Endothelial cell of umbilical vein (primary cell): ENCODE data around the gene NUDCD3. TPM values are rescaled to one million over a fixed set of nuclear protein-coding genes. Genes with fewer than 3 reads are reported as not detected.

ENCODE experiments used
- BruUV-seq: library from RNA; stranded (reverse); fragments of 400-500 nt; replicated peaks from 2 replicates; lab custom pipeline; 2021; lab: Mats Ljungman, UMichigan
- CTCF ChIA-PET: fragments of 300-600, 350-600 bp; sonication (Branson Sonifier 250); formaldehyde crosslinking; loops from one replicate; lab custom pipeline; 2021; ENCODE audit warnings: antibody characterized with exemption, inconsistent platforms; lab: Charles Lee
- POLR2A ChIA-PET: fragments of 300-600, 350-600 bp; sonication (Branson Sonifier 250); formaldehyde crosslinking; loops from one replicate; lab custom pipeline; 2021; ENCODE audit warnings: antibody characterized with exemption, inconsistent platforms; lab: Charles Lee
- DNase-seq: peaks from one replicate; pipeline ENCODE4 v3.0.0-alpha.2; 2011; ENCODE audit warnings: low read depth, low spot score
- FAIRE-seq: peaks from 2 replicates; lab custom pipeline; 2011; peaks lifted over from hg19 to GRCh38; lab: Jason Lieb, UNC
- H2AFZ ChIP-seq: 2 replicates; pipeline ENCODE4 v1.6.0; 2012; ENCODE audit warnings: low read depth, low read length, control low read depth, inconsistent platforms
- H3K27ac ChIP-seq: 2 replicates; pipeline ENCODE4 v1.5.1; 2011; ENCODE audit warnings: low read depth, mild to moderate bottlenecking, control low read depth, low read length, moderate library complexity; ENCODE audit not compliant: insufficient read depth
- H3K27me3 ChIP-seq, 2 experiments: 2 replicates each; pipeline versions ENCODE4 v1.6.0 to v1.6.1; 2011; ENCODE audit warnings: low read length in 2 of 2, mixed read lengths in 1 of 2; ENCODE audit not compliant: control insufficient read depth in 2 of 2, insufficient read depth in 2 of 2
- H3K36me3 ChIP-seq, 2 experiments: 2 replicates in 1 of 2; 3 replicates in 1 of 2; pipeline ENCODE4 v1.5.1; 2011; ENCODE audit warnings: low read length in 2 of 2, mild to moderate bottlenecking in 1 of 2, moderate library complexity in 1 of 2; ENCODE audit not compliant: control insufficient read depth in 2 of 2, insufficient read depth in 2 of 2; ENCODE audit errors: extremely low read depth in 1 of 2
- H3K4me1 ChIP-seq: 3 replicates; pipeline ENCODE4 v1.5.1; 2011; ENCODE audit warnings: mild to moderate bottlenecking, low read length; ENCODE audit not compliant: control insufficient read depth, insufficient read depth; ENCODE audit errors: extremely low read depth
- H3K4me2 ChIP-seq: 2 replicates; pipeline ENCODE4 v1.6.1; 2011; ENCODE audit warnings: low read length, control low read depth, mixed read lengths; ENCODE audit not compliant: insufficient read depth
- H3K4me3 ChIP-seq, 3 experiments: fragments of 200-600 bp in 1 of 3; sonication (generic), shearing (Covaris generic) in 1 of 3; replicated peaks in 1 of 3; 2 replicates each; pipeline ENCODE4 v1.5.1; 2011 to 2016; ENCODE audit warnings: control low read depth in 3 of 3, low read length in 3 of 3, mild to moderate bottlenecking in 2 of 3, inconsistent platforms in 1 of 3, low read depth in 1 of 3, moderate library complexity in 1 of 3; ENCODE audit not compliant: insufficient read depth in 1 of 3
- H3K79me2 ChIP-seq: 2 replicates; pipeline ENCODE4 v1.6.0; 2012; ENCODE audit warnings: low read length, inconsistent platforms; ENCODE audit not compliant: control insufficient read depth, insufficient read depth
- H3K9ac ChIP-seq: replicated peaks from 2 replicates; pipeline ENCODE3; 2011; ENCODE audit warnings: low read length, control low read depth; ENCODE audit not compliant: insufficient read depth; ENCODE audit errors: extremely low read depth
- H3K9me1 ChIP-seq: replicated peaks from 3 replicates; pipeline ENCODE4 v1.6.0; 2011; ENCODE audit warnings: mild to moderate bottlenecking, low read length; ENCODE audit not compliant: control insufficient read depth, insufficient read depth; ENCODE audit errors: extremely low read depth
- H3K9me3 ChIP-seq: replicated peaks from 2 replicates; pipeline ENCODE4 v1.5.1; 2012; ENCODE audit warnings: low read length, inconsistent platforms; ENCODE audit not compliant: control insufficient read depth, insufficient read depth
- H4K20me1 ChIP-seq: replicated peaks from 2 replicates; pipeline ENCODE3; 2011; ENCODE audit warnings: mild to moderate bottlenecking, low read length; ENCODE audit not compliant: control insufficient read depth, insufficient read depth; ENCODE audit errors: extremely low read depth
- CTCF ChIP-seq, 2 donors: IDR thresholded peaks; 1 replicate in 1 of 2; 2 replicates in 1 of 2; pipeline ENCODE4 v1.5.1; 2011; ENCODE audit warnings: low read length in 2 of 2, mild to moderate bottlenecking in 2 of 2, moderate library complexity in 2 of 2, control low read depth in 1 of 2, inconsistent platforms in 1 of 2, low read depth in 1 of 2; ENCODE audit not compliant: insufficient read depth in 1 of 2; ENCODE audit errors: extremely low read depth in 1 of 2
- EZH2 ChIP-seq: IDR thresholded peaks from 2 replicates; pipeline ENCODE4 v1.6.1; 2012; ENCODE audit warnings: borderline replicate concordance, low read depth, mild to moderate bottlenecking, moderate library complexity, low read length, inconsistent platforms; ENCODE audit not compliant: severe bottlenecking
- FOS ChIP-seq: IDR thresholded peaks from 2 replicates; pipeline ENCODE4 v1.6.1; 2011; ENCODE audit warnings: mild to moderate bottlenecking, low read length, moderate library complexity, borderline replicate concordance; ENCODE audit not compliant: insufficient read depth
- GATA2 ChIP-seq: IDR thresholded peaks from 2 replicates; pipeline ENCODE4 v1.7.0; 2011; ENCODE audit warnings: low read depth, mild to moderate bottlenecking, moderate library complexity, mixed read lengths, low read length; ENCODE audit not compliant: insufficient read length, insufficient read depth
- JUN ChIP-seq: IDR thresholded peaks from 2 replicates; pipeline ENCODE4 v1.6.1; 2011; ENCODE audit warnings: borderline replicate concordance, low read depth; ENCODE audit not compliant: insufficient read length, insufficient read depth
- MYC ChIP-seq: IDR thresholded peaks from one replicate; pipeline ENCODE4 v1.6.1; 2011; ENCODE audit warnings: mild to moderate bottlenecking, low read depth, low read length
- POLR2A ChIP-seq: IDR thresholded peaks from 2 replicates; pipeline ENCODE4 v1.6.1; 2012; ENCODE audit warnings: low read depth, mild to moderate bottlenecking, control low read depth, low read length
- POLR2AphosphoS5 ChIP-seq: IDR thresholded peaks from 2 replicates; pipeline ENCODE4 v1.6.1; 2012; ENCODE audit warnings: low read depth, mild to moderate bottlenecking, control low read depth, low read length, moderate library complexity; ENCODE audit not compliant: insufficient read depth
- dilution Hi-C: fragments of 300-500 bp; cut with MboI; formaldehyde crosslinking; loops from one replicate; pipeline ENCODE4 v1.15.0; 2019; ENCODE audit warnings: low sequenced_read_pairs; ENCODE audit not compliant: extremely low pct_ligation_motif_present
- intact Hi-C: fragments of 100-400 bp; cut with micrococcal nuclease; formaldehyde crosslinking; loops from one replicate; pipeline ENCODE4 v1.10.0; 2022
- polyA plus RNA-seq, 4 experiments: library from polyadenylated mRNA; depleted of rRNA in 3 of 4; stranded (reverse) in 3 of 4; unstranded in 1 of 4; fragments of >200 nt; gene quantifications; 2 replicates each; pipeline versions ENCODE4 v1.2.1 to v1.2.3, GENCODE V29; 2011 to 2012; ENCODE audit warnings: missing spikeins in 1 of 4
- total RNA-seq: library from RNA; stranded (reverse); gene quantifications from 2 replicates; pipeline ENCODE4 v1.2.3, GENCODE V29; 2021
- TF ChIP-seq, protein P1 (sequence below): IDR thresholded peaks from 2 replicates; pipeline ENCODE4 v1.6.1; 2011; ENCODE audit not compliant: insufficient read depth, insufficient read length

The NUDCD3 gene
- total and polyA plus RNA-seq, 2 donors (not counting 3 experiments of a cell fraction or from before 2014, with no cell fraction given): 50.6 to 137 TPM

DNA sequence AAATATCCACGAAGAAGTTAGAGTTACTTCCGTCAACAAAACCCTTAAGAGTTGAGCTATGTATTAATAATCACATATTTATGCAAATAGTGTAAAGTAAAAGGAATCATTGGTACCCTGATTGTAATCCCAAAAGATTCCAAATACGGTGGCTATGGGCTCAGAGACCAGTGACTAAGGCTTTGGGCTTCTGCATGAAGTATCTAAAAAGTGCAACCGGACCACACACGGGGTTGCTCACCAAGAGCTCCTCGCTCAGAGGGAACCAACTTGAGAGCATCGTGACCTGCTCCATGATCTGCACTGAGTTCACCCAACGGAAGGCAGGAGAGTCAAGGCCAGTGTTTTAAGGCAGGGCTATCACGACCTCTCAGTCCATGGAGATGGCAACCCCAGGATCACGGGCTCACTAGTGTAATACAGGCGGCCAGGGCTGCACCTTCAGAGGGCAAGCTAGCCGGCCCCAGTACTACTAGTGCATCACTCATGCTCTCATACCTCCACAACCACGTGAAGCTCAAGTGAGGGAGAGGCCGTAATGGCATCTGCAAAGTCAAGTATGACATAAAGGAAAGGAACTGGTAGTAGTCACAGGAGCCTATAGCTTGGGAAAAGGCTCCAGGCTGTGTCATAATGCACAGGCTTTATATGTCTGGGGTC is 87.9 kb downstream of the NUDCD3 start:
- BruUV-seq: no TSS peak
- Histone ChIP-seq H4K20me1 (no peaks in the 10 kb centered on the region), H3K27ac (no peak overlapping the region), H3K9me1 (no peaks in the 10 kb centered on the region), H3K9ac (no peak overlapping the region), H2AFZ (no peak overlapping the region), H3K4me3 (no peak overlapping the region), H3K79me2 (peaks cover 19% of the 10 kb centered on the region), H3K4me1 (peaks cover 24% of the 10 kb centered on the region), H3K9me3 (no peaks in the 10 kb centered on the region), H3K27me3 (no peaks in the 10 kb centered on the region), H3K4me2 (no peak overlapping the region), H3K36me3 (peaks cover 0 to 8% of the 10 kb centered on the region in 2 experiments)
- POLR2A ChIA-PET: no interaction called here
- DNase-seq (no peak), FAIRE-seq (no peak)
- dilution Hi-C loops (no loop called here), intact Hi-C loops (no loop called here)
- TF ChIP-seq, protein P1, sequence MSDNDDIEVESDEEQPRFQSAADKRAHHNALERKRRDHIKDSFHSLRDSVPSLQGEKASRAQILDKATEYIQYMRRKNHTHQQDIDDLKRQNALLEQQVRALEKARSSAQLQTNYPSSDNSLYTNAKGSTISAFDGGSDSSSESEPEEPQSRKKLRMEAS: no peak
- no peak for TF ChIP-seq JUN
- CTCF ChIA-PET: interaction anchor here (1.1 kb wide), 1 partner anchor 54 kb away, joined by 3 read pairs; no protein-coding TSS in a partner anchor

- BruUV-seq: no TSS peak
- ChIA-PET CTCF (interaction anchor here (1.1 kb wide), 1 partner anchor 53 kb away, joined by 3 read pairs; no protein-coding TSS in a partner anchor), POLR2A (no interaction called here)
- TF ChIP-seq JUN: no peak
- no peak for TF ChIP-seq FOS
- TF ChIP-seq EZH2: no peak
- TF ChIP-seq POLR2A: no peak
- TF ChIP-seq, protein P1: no peak
- no peak for TF ChIP-seq GATA2
- no peak for TF ChIP-seq MYC
- no peak for TF ChIP-seq CTCF (IDR thresholded peaks at IDR 0.05; ENCODE audit: extremely low read depth in 1 of 2, insufficient read depth in 1 of 2, low read depth in 1 of 2, low read length in 2 of 2)
- TF ChIP-seq POLR2AphosphoS5: no peak
- no peaks in the 10 kb centered on the region for H3K9me3 ChIP-seq
- no peak overlapping the region for H3K4me2 ChIP-seq
- no peak overlapping the region for H3K27ac ChIP-seq
- no peaks in the 10 kb centered on the region for H3K9me1 ChIP-seq
- H2AFZ ChIP-seq: no peak overlapping the region
- H3K79me2 ChIP-seq: peaks cover 19% of the 10 kb centered on the region
- H3K27me3 ChIP-seq: no peaks in the 10 kb centered on the region
- H3K36me3 ChIP-seq: peaks cover 0 to 8% of the 10 kb centered on the region in 2 experiments
- intact Hi-C loops: no loop called here
- H3K4me1 ChIP-seq: peaks cover 31% of the 10 kb centered on the region
- DNase-seq: no peak
- H3K9ac ChIP-seq: no peak overlapping the region
- dilution Hi-C loops: no loop called here
- H4K20me1 ChIP-seq: no peaks in the 10 kb centered on the region
- no peak overlapping the region for H3K4me3 ChIP-seq
- FAIRE-seq: no peak
Measured at GRCh38 chr7:44401692-44402091, 88.8 kb downstream of the NUDCD3 start.
